Ovary (tissue), 3 donors: ENCODE data around the gene G6PC1.

ENCODE experiments used
- CTCF ChIP-seq, 3 donors: fragments of 450-650 bp in 2 of 3; fragments of 200-600 bp in 1 of 3; IDR thresholded peaks; one replicate each; pipeline versions ENCODE4 v1.5.1 to v1.8.0; 2016 to 2022; ENCODE audit warnings: antibody characterized with exemption in 3 of 3, mild to moderate bottlenecking in 1 of 3
- EP300 ChIP-seq: sonication (generic); formaldehyde crosslinking; IDR thresholded peaks from one replicate; pipeline ENCODE4 v1.6.1; 2017; ENCODE audit warnings: antibody characterized with exemption
- donor health status: DM: no; HTN: no; CAD: no.

GRCh38 chr17:42865638-42866094, 34.9 kb upstream of the G6PC1 start:
- TF ChIP-seq EP300 (no peak), CTCF (IDR thresholded peaks at IDR 0.05) (no peak)
